GM12873 (cell line): ENCODE results near the gene ACTR3C.

ENCODE experiments used
- CTCF ChIP-seq: IDR thresholded peaks from 2 replicates; pipeline ENCODE4 v1.5.1; 2012; ENCODE audit warnings: low read depth, mild to moderate bottlenecking, moderate library complexity, low read length, control low read depth; ENCODE audit not compliant: insufficient read depth; ENCODE audit errors: missing control alignments

Gene ACTR3C

GRCh38 chr7:150361807-150362621 lies 38.7 kb upstream of the ACTR3C start:
- no peak for TF ChIP-seq CTCF

GRCh38 chr7:150361402-150361801 lies 38.1 kb upstream of the ACTR3C start:
- no peak for TF ChIP-seq CTCF

- no peak for TF ChIP-seq CTCF
Observed at GRCh38 chr7:150360363-150361058, 37.2 kb upstream of the ACTR3C start.

- no peak for TF ChIP-seq CTCF
Observed at GRCh38 chr7:150359622-150360362, 36.4 kb upstream of the ACTR3C start.

GRCh38 chr7:150358988-150359621 lies 35.8 kb upstream of the ACTR3C start:
- TF ChIP-seq CTCF, result no peak

- TF ChIP-seq CTCF, result no peak
Observed at GRCh38 chr7:150358433-150358832, 35.1 kb upstream of the ACTR3C start.
